ENCODE results near the gene CLIC4. TPM values are rescaled to one million over a fixed set of nuclear protein-coding genes. Genes with fewer than 3 reads are reported as not detected.

The CLIC4 gene
- total RNA-seq, 4 donors from 2014 or later = 37.3 to 74.5 (median 45.6) TPM

DNA sequence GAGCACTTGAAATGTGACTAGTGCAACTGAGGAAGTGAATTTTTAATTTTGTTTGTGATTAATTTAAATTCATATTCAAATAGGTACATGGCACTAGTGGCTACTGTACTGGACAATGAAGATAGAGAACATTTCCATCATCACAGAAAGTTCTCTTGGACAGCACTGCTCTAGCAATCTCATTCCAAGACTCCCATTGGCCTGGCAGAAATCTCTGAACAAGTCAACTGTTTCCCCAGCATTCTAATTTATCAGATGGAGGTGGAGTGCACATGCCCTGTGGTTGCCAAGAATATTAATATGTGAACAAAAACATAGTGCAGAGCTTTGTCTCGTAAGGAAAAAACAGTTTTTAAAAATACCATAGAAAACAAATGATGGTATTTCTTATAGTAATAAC, 81.3 kb downstream of the CLIC4 start:
- intact Hi-C loops (cut with DNase I; ENCODE audit: low total_unique reads) (loop anchor here (5.0 kb wide), 1 partner anchor 59 kb away; no protein-coding TSS in a partner anchor), in situ Hi-C loops (cut with MboI; ENCODE audit: low sequenced_read_pairs in 4 of 4) (no loop called here)
- no peak for TF ChIP-seq POLR2A (IDR thresholded peaks at IDR 0.05)
- TF ChIP-seq, protein P1, sequence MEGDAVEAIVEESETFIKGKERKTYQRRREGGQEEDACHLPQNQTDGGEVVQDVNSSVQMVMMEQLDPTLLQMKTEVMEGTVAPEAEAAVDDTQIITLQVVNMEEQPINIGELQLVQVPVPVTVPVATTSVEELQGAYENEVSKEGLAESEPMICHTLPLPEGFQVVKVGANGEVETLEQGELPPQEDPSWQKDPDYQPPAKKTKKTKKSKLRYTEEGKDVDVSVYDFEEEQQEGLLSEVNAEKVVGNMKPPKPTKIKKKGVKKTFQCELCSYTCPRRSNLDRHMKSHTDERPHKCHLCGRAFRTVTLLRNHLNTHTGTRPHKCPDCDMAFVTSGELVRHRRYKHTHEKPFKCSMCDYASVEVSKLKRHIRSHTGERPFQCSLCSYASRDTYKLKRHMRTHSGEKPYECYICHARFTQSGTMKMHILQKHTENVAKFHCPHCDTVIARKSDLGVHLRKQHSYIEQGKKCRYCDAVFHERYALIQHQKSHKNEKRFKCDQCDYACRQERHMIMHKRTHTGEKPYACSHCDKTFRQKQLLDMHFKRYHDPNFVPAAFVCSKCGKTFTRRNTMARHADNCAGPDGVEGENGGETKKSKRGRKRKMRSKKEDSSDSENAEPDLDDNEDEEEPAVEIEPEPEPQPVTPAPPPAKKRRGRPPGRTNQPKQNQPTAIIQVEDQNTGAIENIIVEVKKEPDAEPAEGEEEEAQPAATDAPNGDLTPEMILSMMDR (IDR thresholded peaks at IDR 0.05 in 4 of 5, conservative IDR thresholded peaks at IDR 0.05 in 1 of 5) = no peak
- Histone ChIP-seq H3K36me3 (no peaks in the 10 kb centered on the region), H3K9me3 (no peaks in the 10 kb centered on the region), H3K27ac (no peak overlapping the region), H3K27me3 (no peaks in the 10 kb centered on the region), H3K4me3 (no peak overlapping the region), H3K4me1 (peaks cover 0 to 25% of the 10 kb centered on the region in 2 donors)
- ATAC-seq (no peak), DNase-seq (no peak)

DNA sequence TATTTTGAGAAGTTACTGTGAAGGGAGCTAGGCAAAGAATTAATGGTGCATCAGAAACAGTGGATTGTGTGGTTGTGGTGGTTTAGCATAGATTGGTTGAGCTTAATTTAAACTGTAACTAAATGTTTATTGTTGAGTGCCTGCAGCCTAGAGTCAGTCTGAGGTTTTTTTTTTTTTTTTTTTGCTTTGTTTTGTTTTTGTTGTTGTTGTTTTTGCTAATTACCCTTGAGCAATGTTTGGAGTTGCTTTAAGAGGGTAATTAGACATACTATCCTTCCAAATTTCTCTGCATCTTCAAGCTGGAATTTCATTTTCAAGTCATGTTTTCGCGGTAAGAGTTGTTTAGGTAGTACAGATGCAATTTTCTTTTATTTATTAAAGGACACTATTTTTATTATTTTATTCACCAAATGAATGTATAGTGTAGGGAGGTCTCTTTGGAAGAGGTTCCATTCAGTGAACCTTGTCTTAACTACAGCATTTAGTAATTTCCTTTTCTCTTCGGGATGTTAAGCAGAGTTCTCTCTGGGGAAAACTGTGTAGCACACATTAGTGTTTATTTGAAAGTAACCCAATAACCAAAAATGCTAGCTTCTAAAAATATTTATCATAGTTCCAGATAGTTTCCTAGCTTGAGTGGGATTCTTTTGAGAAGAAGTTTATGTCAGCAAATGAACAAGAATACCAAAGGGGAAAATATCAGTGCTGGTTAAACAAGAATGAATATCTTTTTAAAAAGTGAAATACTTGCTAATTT, 82.3 kb downstream of the CLIC4 start:
- no peak for DNase-seq
- Histone ChIP-seq H3K4me3 (no peak overlapping the region), H3K9me3 (no peaks in the 10 kb centered on the region), H3K36me3 (no peaks in the 10 kb centered on the region), H3K4me1 (peaks cover 0 to 25% of the 10 kb centered on the region in 2 donors), H3K27ac (peak overlapping the region in 3 of 4 donors; percentile 24 to 38 (median 30)), H3K27me3 (no peaks in the 10 kb centered on the region)
- ATAC-seq = no peak
- in situ Hi-C loops (cut with MboI; ENCODE audit: low sequenced_read_pairs in 4 of 4) (no loop called here), intact Hi-C loops (cut with DNase I; ENCODE audit: low total_unique reads) (loop anchor here (5.0 kb wide), 1 partner anchor 60 kb away; no protein-coding TSS in a partner anchor)
- TF ChIP-seq POLR2A (IDR thresholded peaks at IDR 0.05) = no peak
- TF ChIP-seq, protein P1 (IDR thresholded peaks at IDR 0.05 in 4 of 5, conservative IDR thresholded peaks at IDR 0.05 in 1 of 5) = no peak

DNA sequence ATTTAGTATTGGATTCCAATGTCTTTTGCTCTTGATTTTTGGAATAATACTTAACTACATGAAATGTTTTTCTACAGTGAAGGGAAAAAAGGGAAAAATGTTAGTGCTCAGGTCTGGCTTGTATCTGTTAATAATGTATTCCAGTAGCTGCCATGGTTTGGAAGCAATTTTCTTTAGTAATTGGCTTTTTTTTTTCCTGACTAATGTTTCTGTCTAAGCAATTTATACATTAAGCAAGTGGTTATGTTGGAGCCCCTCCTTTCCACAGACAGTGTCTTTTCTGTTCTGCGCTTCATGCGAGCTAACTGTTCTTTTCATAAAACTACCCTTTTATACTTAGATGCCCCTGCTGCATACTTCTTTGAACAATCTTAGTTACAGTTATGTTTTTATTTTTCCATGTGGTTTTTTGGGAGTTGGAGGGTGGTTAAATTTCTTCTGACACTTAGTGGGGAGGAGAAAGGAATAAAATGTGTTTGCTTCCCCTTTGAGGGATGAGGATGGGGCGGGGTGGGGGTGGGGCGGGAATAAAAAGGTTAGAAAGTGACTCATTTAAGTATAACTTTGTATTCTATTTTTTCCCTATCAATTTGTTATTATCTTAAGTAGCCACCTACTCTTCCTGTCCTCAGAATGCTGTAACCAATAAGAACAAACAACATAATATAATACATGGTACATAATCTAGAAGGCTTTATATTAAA, 83.1 kb downstream of the CLIC4 start:
- intact Hi-C loops (cut with DNase I; ENCODE audit: low total_unique reads) = loop anchor here (5.0 kb wide), 1 partner anchor 61 kb away; no protein-coding TSS in a partner anchor

DNA sequence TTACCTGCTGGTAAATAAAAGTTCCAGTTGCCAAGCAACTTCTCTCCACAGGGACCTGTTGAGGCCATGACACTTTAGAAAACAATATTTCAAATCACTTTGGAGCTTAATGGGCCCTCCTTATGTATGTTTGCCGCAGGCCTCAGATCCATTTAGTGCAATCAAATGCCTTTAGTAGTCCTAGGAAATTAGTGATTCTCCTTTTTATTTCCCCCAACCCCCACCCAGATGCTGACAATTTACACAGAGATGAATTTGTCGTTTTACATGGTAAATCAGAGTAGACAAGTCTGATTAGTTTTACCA, 83.6 kb downstream of the CLIC4 start:
- TF ChIP-seq POLR2A (IDR thresholded peaks at IDR 0.05) = no peak
- TF ChIP-seq, protein P1 (IDR thresholded peaks at IDR 0.05 in 4 of 5, conservative IDR thresholded peaks at IDR 0.05 in 1 of 5) = no peak
- DNase-seq (no peak), ATAC-seq (no peak)
- intact Hi-C loops (cut with DNase I; ENCODE audit: low total_unique reads) = loop anchor here (5.0 kb wide), 1 partner anchor 62 kb away; no protein-coding TSS in a partner anchor
- in situ Hi-C loops (cut with MboI; ENCODE audit: low sequenced_read_pairs in 4 of 4) = no loop called here
- Histone ChIP-seq H3K36me3 (no peaks in the 10 kb centered on the region), H3K27ac (peak overlapping the region in 3 of 4 donors; percentile 14 to 38 (median 30)), H3K9me3 (no peaks in the 10 kb centered on the region), H3K4me3 (no peak overlapping the region), H3K4me1 (peaks cover 0 to 25% of the 10 kb centered on the region in 2 donors), H3K27me3 (no peaks in the 10 kb centered on the region)

More for the DNA sequence above, 83.1 kb downstream of the CLIC4 start:
- H3K4me3 ChIP-seq = no peak overlapping the region
- H3K9me3 ChIP-seq = no peaks in the 10 kb centered on the region
- ATAC-seq = no peak
- peak overlapping the region; percentile 14 to 38 (median 27) for H3K27ac ChIP-seq
- in situ Hi-C loops (cut with MboI; ENCODE audit: low sequenced_read_pairs in 4 of 4) = no loop called here
- H3K4me1 ChIP-seq = peaks cover 0 to 25% of the 10 kb centered on the region in 2 donors
- DNase-seq = no peak
- no peak for TF ChIP-seq POLR2A (IDR thresholded peaks at IDR 0.05)
- TF ChIP-seq, protein P1 (IDR thresholded peaks at IDR 0.05 in 4 of 5, conservative IDR thresholded peaks at IDR 0.05 in 1 of 5) = no peak
- no peaks in the 10 kb centered on the region for H3K36me3 ChIP-seq
- no peaks in the 10 kb centered on the region for H3K27me3 ChIP-seq
